ENCODE results near the gene POLR2A.
"Not testable (repeated sequence)": the region's sequence is repeated elsewhere in the genome, so short reads cannot be mapped to it uniquely, and the experiment has no call there.

The POLR2A gene

GRCh38 chr17:7469843-7470242, 14.3 kb upstream of the POLR2A start:
- not testable (repeated sequence) for H3K4me1 ChIP-seq (ENCODE audit: control insufficient read depth in 1 of 2, insufficient read depth in 2 of 2, low read length in 2 of 2); H3K27ac ChIP-seq (ENCODE audit: low read depth, low read length); H3K9ac ChIP-seq (ENCODE audit: low read depth in 1 of 2, low read length in 2 of 2); H3K9me3 ChIP-seq (ENCODE audit: control insufficient read depth in 1 of 2, low read length in 2 of 2); H3K4me3 ChIP-seq (ENCODE audit: low read depth in 1 of 2, low read length in 2 of 2); H3K27me3 ChIP-seq (ENCODE audit: control insufficient read depth in 1 of 2, insufficient read depth in 2 of 2, low read length in 2 of 2); H3K36me3 ChIP-seq (ENCODE audit: control insufficient read depth in 1 of 2, insufficient read depth in 2 of 2, low read length in 2 of 2)

- not testable (repeated sequence) for H3K4me1 ChIP-seq (ENCODE audit: control insufficient read depth in 1 of 2, insufficient read depth in 2 of 2, low read length in 2 of 2); H3K27me3 ChIP-seq (ENCODE audit: control insufficient read depth in 1 of 2, insufficient read depth in 2 of 2, low read length in 2 of 2); H3K9me3 ChIP-seq (ENCODE audit: control insufficient read depth in 1 of 2, low read length in 2 of 2); H3K4me3 ChIP-seq (ENCODE audit: low read depth in 1 of 2, low read length in 2 of 2); H3K36me3 ChIP-seq (ENCODE audit: control insufficient read depth in 1 of 2, insufficient read depth in 2 of 2, low read length in 2 of 2); H3K27ac ChIP-seq (ENCODE audit: low read depth, low read length); H3K9ac ChIP-seq (ENCODE audit: low read depth in 1 of 2, low read length in 2 of 2)
Measured at GRCh38 chr17:7470457-7470973, 13.7 kb upstream of the POLR2A start.

GRCh38 chr17:7471729-7472128, 12.4 kb upstream of the POLR2A start:
- Histone ChIP-seq H3K9me3 (ENCODE audit: control insufficient read depth in 1 of 2, low read length in 2 of 2) (no peaks in the 10 kb centered on the region), H3K27me3 (ENCODE audit: control insufficient read depth in 1 of 2, insufficient read depth in 2 of 2, low read length in 2 of 2) (no peaks in the 10 kb centered on the region), H3K27ac (ENCODE audit: low read depth, low read length) (no peak overlapping the region), H3K9ac (ENCODE audit: low read depth in 1 of 2, low read length in 2 of 2) (no peak overlapping the region), H3K4me1 (ENCODE audit: control insufficient read depth in 1 of 2, insufficient read depth in 2 of 2, low read length in 2 of 2) (peaks cover 2 to 16% of the 10 kb centered on the region in 2 donors), H3K36me3 (ENCODE audit: control insufficient read depth in 1 of 2, insufficient read depth in 2 of 2, low read length in 2 of 2) (peaks cover 0 to 3% of the 10 kb centered on the region in 2 donors), H3K4me3 (ENCODE audit: low read depth in 1 of 2, low read length in 2 of 2) (no peak overlapping the region)

- not testable (repeated sequence) for H3K9ac ChIP-seq (ENCODE audit: low read depth in 1 of 2, low read length in 2 of 2); H3K4me3 ChIP-seq (ENCODE audit: low read depth in 1 of 2, low read length in 2 of 2); H3K9me3 ChIP-seq (ENCODE audit: control insufficient read depth in 1 of 2, low read length in 2 of 2); H3K36me3 ChIP-seq (ENCODE audit: control insufficient read depth in 1 of 2, insufficient read depth in 2 of 2, low read length in 2 of 2); H3K27me3 ChIP-seq (ENCODE audit: control insufficient read depth in 1 of 2, insufficient read depth in 2 of 2, low read length in 2 of 2); H3K27ac ChIP-seq (ENCODE audit: low read depth, low read length)
- H3K4me1 ChIP-seq (ENCODE audit: control insufficient read depth in 1 of 2, insufficient read depth in 2 of 2, low read length in 2 of 2): peaks cover 25 to 36% of the 10 kb centered on the region in 2 donors
Measured at GRCh38 chr17:7474767-7475166, 9.4 kb upstream of the POLR2A start.

GRCh38 chr17:7475764-7476422, 8.3 kb upstream of the POLR2A start:
- no peaks in the 10 kb centered on the region for H3K9me3 ChIP-seq (ENCODE audit: control insufficient read depth in 1 of 2, low read length in 2 of 2)
- peak overlapping the region; percentile 13 for H3K27ac ChIP-seq (ENCODE audit: low read depth, low read length)
- no peak overlapping the region for H3K4me3 ChIP-seq (ENCODE audit: low read depth in 1 of 2, low read length in 2 of 2)
- no peak overlapping the region for H3K9ac ChIP-seq (ENCODE audit: low read depth in 1 of 2, low read length in 2 of 2)
- no peaks in the 10 kb centered on the region for H3K36me3 ChIP-seq (ENCODE audit: control insufficient read depth in 1 of 2, insufficient read depth in 2 of 2, low read length in 2 of 2)
- peaks cover 31 to 37% of the 10 kb centered on the region in 2 donors for H3K4me1 ChIP-seq (ENCODE audit: control insufficient read depth in 1 of 2, insufficient read depth in 2 of 2, low read length in 2 of 2)
- no peaks in the 10 kb centered on the region for H3K27me3 ChIP-seq (ENCODE audit: control insufficient read depth in 1 of 2, insufficient read depth in 2 of 2, low read length in 2 of 2)

GRCh38 chr17:7476494-7476893, 7.7 kb upstream of the POLR2A start:
- Histone ChIP-seq H3K27ac (ENCODE audit: low read depth, low read length) (no peak overlapping the region), H3K9me3 (ENCODE audit: control insufficient read depth in 1 of 2, low read length in 2 of 2) (no peaks in the 10 kb centered on the region), H3K27me3 (ENCODE audit: control insufficient read depth in 1 of 2, insufficient read depth in 2 of 2, low read length in 2 of 2) (no peaks in the 10 kb centered on the region), H3K9ac (ENCODE audit: low read depth in 1 of 2, low read length in 2 of 2) (no peak overlapping the region), H3K4me3 (ENCODE audit: low read depth in 1 of 2, low read length in 2 of 2) (no peak overlapping the region), H3K4me1 (ENCODE audit: control insufficient read depth in 1 of 2, insufficient read depth in 2 of 2, low read length in 2 of 2) (peaks cover 31 to 36% of the 10 kb centered on the region in 2 donors), H3K36me3 (ENCODE audit: control insufficient read depth in 1 of 2, insufficient read depth in 2 of 2, low read length in 2 of 2) (no peaks in the 10 kb centered on the region)

GRCh38 chr17:7476951-7477350, 7.2 kb upstream of the POLR2A start:
- Histone ChIP-seq H3K4me3 (ENCODE audit: low read depth in 1 of 2, low read length in 2 of 2) (peak overlapping the region; percentile 79 to 81), H3K36me3 (ENCODE audit: control insufficient read depth in 1 of 2, insufficient read depth in 2 of 2, low read length in 2 of 2) (no peaks in the 10 kb centered on the region), H3K9ac (ENCODE audit: low read depth in 1 of 2, low read length in 2 of 2) (peak overlapping the region in 1 of 2 donors; percentile 81), H3K27ac (ENCODE audit: low read depth, low read length) (peak overlapping the region; percentile 70), H3K27me3 (ENCODE audit: control insufficient read depth in 1 of 2, insufficient read depth in 2 of 2, low read length in 2 of 2) (no peaks in the 10 kb centered on the region), H3K4me1 (ENCODE audit: control insufficient read depth in 1 of 2, insufficient read depth in 2 of 2, low read length in 2 of 2) (peaks cover 31 to 36% of the 10 kb centered on the region in 2 donors), H3K9me3 (ENCODE audit: control insufficient read depth in 1 of 2, low read length in 2 of 2) (no peaks in the 10 kb centered on the region)

GRCh38 chr17:7477392-7478275, 6.5 kb upstream of the POLR2A start:
- peak overlapping the region; percentile 79 to 81 for H3K4me3 ChIP-seq (ENCODE audit: low read depth in 1 of 2, low read length in 2 of 2)
- H3K36me3 ChIP-seq (ENCODE audit: control insufficient read depth in 1 of 2, insufficient read depth in 2 of 2, low read length in 2 of 2): no peaks in the 10 kb centered on the region
- H3K9me3 ChIP-seq (ENCODE audit: control insufficient read depth in 1 of 2, low read length in 2 of 2): no peaks in the 10 kb centered on the region
- H3K9ac ChIP-seq (ENCODE audit: low read depth in 1 of 2, low read length in 2 of 2): peak overlapping the region; percentile 81
- H3K27ac ChIP-seq (ENCODE audit: low read depth, low read length): peak overlapping the region; percentile 70
- H3K4me1 ChIP-seq (ENCODE audit: control insufficient read depth in 1 of 2, insufficient read depth in 2 of 2, low read length in 2 of 2): peaks cover 33 to 36% of the 10 kb centered on the region in 2 donors
- no peaks in the 10 kb centered on the region for H3K27me3 ChIP-seq (ENCODE audit: control insufficient read depth in 1 of 2, insufficient read depth in 2 of 2, low read length in 2 of 2)

- Histone ChIP-seq H3K27me3 (ENCODE audit: control insufficient read depth in 1 of 2, insufficient read depth in 2 of 2, low read length in 2 of 2) (no peaks in the 10 kb centered on the region), H3K9me3 (ENCODE audit: control insufficient read depth in 1 of 2, low read length in 2 of 2) (no peaks in the 10 kb centered on the region), H3K4me1 (ENCODE audit: control insufficient read depth in 1 of 2, insufficient read depth in 2 of 2, low read length in 2 of 2) (peaks cover 36 to 39% of the 10 kb centered on the region in 2 donors), H3K4me3 (ENCODE audit: low read depth in 1 of 2, low read length in 2 of 2) (peak overlapping the region; percentile 79 to 81), H3K36me3 (ENCODE audit: control insufficient read depth in 1 of 2, insufficient read depth in 2 of 2, low read length in 2 of 2) (no peaks in the 10 kb centered on the region), H3K9ac (ENCODE audit: low read depth in 1 of 2, low read length in 2 of 2) (peak overlapping the region; percentile 81), H3K27ac (ENCODE audit: low read depth, low read length) (peak overlapping the region; percentile 94)
Measured at GRCh38 chr17:7478276-7479212, 5.6 kb upstream of the POLR2A start.

Measured in duodenal mucosa (tissue), 2 donors.